H9 (cell line): ENCODE results near the gene SLC6A7. TPM values are rescaled to one million over a fixed set of nuclear protein-coding genes. Genes with fewer than 3 reads are reported as not detected.

Experiments used
- DNase-seq: peaks from one replicate; pipeline ENCODE4 v3.0.0-alpha.2; 2017
- H2AFZ ChIP-seq: one replicate; pipeline ENCODE4 v1.6.1; 2013; ENCODE audit warnings: mild to moderate bottlenecking, low read length, control low read depth, moderate library complexity
- H2AK5ac ChIP-seq: 2 replicates; pipeline ENCODE4 v1.6.1; 2013; ENCODE audit warnings: low read length, control low read depth, mixed read lengths; ENCODE audit not compliant: insufficient read length
- H2BK120ac ChIP-seq: one replicate; pipeline ENCODE4 v1.6.1; 2013; ENCODE audit warnings: low read depth, mild to moderate bottlenecking, low read length, control low read depth, inconsistent platforms; ENCODE audit not compliant: poor library complexity, severe bottlenecking
- H2BK12ac ChIP-seq: 2 replicates; pipeline ENCODE4 v1.6.1; 2013; ENCODE audit warnings: low read length, control low read depth, mixed read lengths, low read depth; ENCODE audit not compliant: insufficient read length
- H2BK15ac ChIP-seq: 2 replicates; pipeline ENCODE4 v1.6.1; 2013; ENCODE audit warnings: low read depth, low read length, control low read depth
- H2BK20ac ChIP-seq: one replicate; pipeline ENCODE4 v1.6.1; 2013; ENCODE audit warnings: low read depth, mild to moderate bottlenecking, low read length, control low read depth, inconsistent platforms; ENCODE audit not compliant: poor library complexity, severe bottlenecking
- H2BK5ac ChIP-seq: 2 replicates; pipeline ENCODE4 v1.6.1; 2013; ENCODE audit warnings: low read length, control low read depth, mixed read lengths; ENCODE audit not compliant: insufficient read length
- H3K14ac ChIP-seq: 2 replicates; pipeline ENCODE4 v1.6.1; 2013; ENCODE audit warnings: low read length, control low read depth; ENCODE audit not compliant: insufficient read depth
- H3K18ac ChIP-seq: 2 replicates; pipeline ENCODE4 v1.6.1; 2013; ENCODE audit warnings: low read depth, mild to moderate bottlenecking, mixed read lengths, low read length, control low read depth; ENCODE audit not compliant: insufficient read length
- H3K23ac ChIP-seq: 2 replicates; pipeline ENCODE4 v1.6.1; 2013; ENCODE audit warnings: low read length, control low read depth, mixed read lengths, low read depth; ENCODE audit not compliant: insufficient read length
- H3K23me2 ChIP-seq: 2 replicates; pipeline ENCODE4 v1.6.1; 2013; ENCODE audit warnings: low read depth, mild to moderate bottlenecking, mixed read lengths, low read length, control low read depth; ENCODE audit not compliant: insufficient read length, poor library complexity, severe bottlenecking
- H3K27ac ChIP-seq: 2 replicates; pipeline ENCODE4 v1.5.1; 2013; ENCODE audit warnings: low read length, control low read depth, mixed read lengths, low read depth; ENCODE audit not compliant: insufficient read length
- H3K27me3 ChIP-seq: 2 replicates; pipeline ENCODE4 v1.6.1; 2013; ENCODE audit warnings: low read length, control low read depth, inconsistent platforms; ENCODE audit not compliant: insufficient read depth
- H3K4ac ChIP-seq: 2 replicates; pipeline ENCODE4 v1.6.1; 2013; ENCODE audit warnings: low read depth, mild to moderate bottlenecking, control low read depth, inconsistent platforms, low read length, moderate library complexity
- H3K4me1 ChIP-seq: 2 replicates; pipeline ENCODE4 v1.6.1; 2013; ENCODE audit warnings: low read length, control low read depth, inconsistent platforms; ENCODE audit not compliant: insufficient read depth
- H3K4me2 ChIP-seq: 2 replicates; pipeline ENCODE4 v1.6.1; 2013; ENCODE audit warnings: low read length, control low read depth, mixed read lengths; ENCODE audit not compliant: insufficient read length, insufficient read depth
- H3K56ac ChIP-seq: 2 replicates; pipeline ENCODE4 v1.6.1; 2013; ENCODE audit warnings: low read depth, mild to moderate bottlenecking, mixed read lengths, low read length, control low read depth; ENCODE audit not compliant: insufficient read length
- H3K79me1 ChIP-seq: 2 replicates; pipeline ENCODE4 v1.6.1; 2013; ENCODE audit warnings: low read depth, mild to moderate bottlenecking, moderate library complexity, low read length, control low read depth, inconsistent platforms; ENCODE audit not compliant: insufficient read depth, poor library complexity, severe bottlenecking
- H3K79me2 ChIP-seq: 2 replicates; pipeline ENCODE4 v1.6.1; 2013; ENCODE audit warnings: low read length, control low read depth, inconsistent platforms; ENCODE audit not compliant: insufficient read depth
- H3K9ac ChIP-seq: 2 replicates; pipeline ENCODE4 v1.6.1; 2013; ENCODE audit warnings: low read length, control low read depth, mixed read lengths; ENCODE audit not compliant: insufficient read length; ENCODE audit errors: extremely low read depth
- H3K9me3 ChIP-seq: one replicate; pipeline ENCODE4 v1.6.1; 2013; ENCODE audit warnings: low read depth, low read length, inconsistent platforms; ENCODE audit not compliant: control insufficient read depth
- H3T11ph ChIP-seq: one replicate; pipeline ENCODE4 v1.6.1; 2013; ENCODE audit warnings: mild to moderate bottlenecking, low read length, control low read depth, inconsistent platforms
- H4K20me1 ChIP-seq: one replicate; pipeline ENCODE4 v1.6.1; 2013; ENCODE audit not compliant: control insufficient read depth, insufficient read length, insufficient read depth
- H4K5ac ChIP-seq: 2 replicates; pipeline ENCODE4 v1.6.1; 2013; ENCODE audit warnings: low read depth, mild to moderate bottlenecking, mixed read lengths, low read length, control low read depth; ENCODE audit not compliant: insufficient read length
- H4K8ac ChIP-seq: replicated peaks from 2 replicates; pipeline ENCODE4 v1.6.1; 2013; ENCODE audit warnings: low read length, control low read depth, mixed read lengths, low read depth; ENCODE audit not compliant: insufficient read length
- H4K91ac ChIP-seq: 2 replicates; pipeline ENCODE4 v1.6.1; 2013; ENCODE audit warnings: low read depth, mild to moderate bottlenecking, moderate library complexity, mixed read lengths, low read length, control low read depth; ENCODE audit not compliant: insufficient read length
- H3K27ac Mint-ChIP-seq, 3 experiments: 2 replicates in 2 of 3; 3 replicates in 1 of 3; pipeline ENCODE4 v1.8.0; 2020 to 2021; ENCODE audit warnings: mixed read lengths in 3 of 3, mild to moderate bottlenecking in 1 of 3, moderate library complexity in 1 of 3
- H3K27me3 Mint-ChIP-seq: 2 replicates; pipeline ENCODE4 v1.8.0; 2021; ENCODE audit warnings: low read depth, mild to moderate bottlenecking, moderate library complexity, mixed read lengths
- H3K36me3 Mint-ChIP-seq, 3 experiments: 2 replicates in 2 of 3; 3 replicates in 1 of 3; pipeline ENCODE4 v1.8.0; 2020 to 2021; ENCODE audit warnings: low read depth in 3 of 3, mixed read lengths in 3 of 3; ENCODE audit not compliant: insufficient read depth in 1 of 3
- H3K4me1 Mint-ChIP-seq, 2 experiments: 2 replicates each; pipeline ENCODE4 v1.8.0; 2020; ENCODE audit warnings: mixed read lengths in 2 of 2
- H3K4me3 Mint-ChIP-seq, 2 experiments: 2 replicates in 1 of 2; 3 replicates in 1 of 2; pipeline ENCODE4 v1.8.0; 2020 to 2021; ENCODE audit warnings: mild to moderate bottlenecking in 2 of 2, mixed read lengths in 2 of 2, moderate library complexity in 1 of 2
- H3K9me3 Mint-ChIP-seq, 2 experiments: 2 replicates in 1 of 2; 3 replicates in 1 of 2; pipeline ENCODE4 v1.8.0; 2020; ENCODE audit warnings: mild to moderate bottlenecking in 2 of 2, mixed read lengths in 2 of 2, moderate library complexity in 1 of 2
- CTCF ChIP-seq: fragments of 200-600 bp; sonication (generic); conservative IDR thresholded peaks from 3 replicates; pipeline ENCODE4 v1.8.0; 2021; ENCODE audit warnings: antibody characterized with exemption, mild to moderate bottlenecking
- WGBS: extraction: QIAGEN DNeasy Blood & Tissue Kit; methylation state at CpG from one replicate; pipeline ENCODE4 v1.1.7; 2013; ENCODE audit warnings: missing lambda C conversion rate, low lambda C conversion rate, mixed read lengths; ENCODE audit not compliant: insufficient read length; ENCODE audit errors: extremely low coverage; 5-methylcytosine and 5-hydroxymethylcytosine counted together
- total RNA-seq: library from RNA; stranded (reverse); gene quantifications from 2 replicates; pipeline ENCODE4 v1.2.1, GENCODE V29; 2021

Gene SLC6A7
- total RNA-seq, 1 experiment from 2014 or later = not detected

DNA sequence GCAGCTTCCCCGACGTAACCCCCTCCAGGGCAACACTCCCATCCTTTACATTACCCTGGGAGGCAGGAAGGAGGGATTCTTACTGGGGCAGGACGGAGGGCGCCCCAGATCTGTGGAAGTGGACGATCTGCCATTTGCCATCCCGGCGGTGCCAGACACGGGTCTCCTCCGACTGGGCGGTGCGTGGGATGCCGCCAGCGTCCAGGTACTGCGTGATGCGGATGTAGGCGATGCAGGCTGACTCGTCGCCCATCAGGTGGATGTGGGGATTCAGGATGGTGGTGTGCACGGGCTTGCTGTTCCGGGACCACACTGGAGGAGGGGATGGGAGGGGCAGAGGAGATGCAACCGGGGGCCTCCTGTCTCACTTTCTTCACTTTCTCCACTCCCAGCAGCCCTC, 33.0 kb downstream of the SLC6A7 start:
- no peaks in the 10 kb centered on the region for H3K79me2 ChIP-seq
- no peak overlapping the region for H2BK12ac ChIP-seq
- no peak overlapping the region for H4K5ac ChIP-seq
- no peaks in the 10 kb centered on the region for H3K79me1 ChIP-seq
- no peak overlapping the region for H3K23ac ChIP-seq
- no peak overlapping the region for H2BK5ac ChIP-seq
- no peak overlapping the region for H2BK120ac ChIP-seq
- H3K4me1 Mint-ChIP-seq = peaks cover 0 to 13% of the 10 kb centered on the region in 2 experiments; a peak in 3 of 4 replicates
- peaks cover 17% of the 10 kb centered on the region for H3K27me3 Mint-ChIP-seq
- no peak overlapping the region for H2AK5ac ChIP-seq
- no peaks in the 10 kb centered on the region for H3K9me3 ChIP-seq
- no peak overlapping the region for H4K8ac ChIP-seq
- no peak overlapping the region for H3K14ac ChIP-seq
- H3K4me3 Mint-ChIP-seq = no peak overlapping the region
- no peaks in the 10 kb centered on the region for H3K23me2 ChIP-seq
- no peaks in the 10 kb centered on the region for H3K9me3 Mint-ChIP-seq
- TF ChIP-seq CTCF = no peak
- no peak overlapping the region for H3K4ac ChIP-seq
- no peak overlapping the region for H3K4me2 ChIP-seq
- no peaks in the 10 kb centered on the region for H3K4me1 ChIP-seq
- no peak overlapping the region for H3T11ph ChIP-seq
- DNase-seq = no peak
- no peak overlapping the region for H2BK20ac ChIP-seq
- no peak overlapping the region for H3K9ac ChIP-seq
- H4K20me1 ChIP-seq = no peaks in the 10 kb centered on the region
- H2AFZ ChIP-seq = no peak overlapping the region
- H2BK15ac ChIP-seq = no peak overlapping the region
- no peak overlapping the region for H3K56ac ChIP-seq
- no CpG with 5 or more reads among the region's 21 CpGs for WGBS
- no peak overlapping the region for H3K27ac ChIP-seq
- H3K18ac ChIP-seq = no peak overlapping the region
- no peak overlapping the region for H3K27ac Mint-ChIP-seq
- no peaks in the 10 kb centered on the region for H3K27me3 ChIP-seq
- H3K36me3 Mint-ChIP-seq = no peaks in the 10 kb centered on the region
- no peak overlapping the region for H4K91ac ChIP-seq
